ENCODE data around the gene TPO. TPM values are rescaled to one million over a fixed set of nuclear protein-coding genes. Genes with fewer than 3 reads are reported as not detected.

Gene TPO
- total RNA-seq, 1 experiment from 2014 or later: not detected

- Histone ChIP-seq H3K23me2 (ENCODE audit: insufficient read length, low read depth, low read length, poor library complexity, severe bottlenecking) (no peaks in the 10 kb centered on the region), H2BK5ac (ENCODE audit: insufficient read length, low read length) (no peak overlapping the region), H3K9me3 (ENCODE audit: control insufficient read depth, low read depth, low read length) (no peaks in the 10 kb centered on the region), H3K4me1 (ENCODE audit: insufficient read depth, low read length) (no peaks in the 10 kb centered on the region), H4K91ac (ENCODE audit: insufficient read length, low read depth, low read length) (no peak overlapping the region), H2AK5ac (ENCODE audit: insufficient read length, low read length) (no peak overlapping the region), H3K14ac (ENCODE audit: insufficient read depth, low read length) (no peak overlapping the region; the same call in 1 of the 2 replicates), H2BK120ac (ENCODE audit: low read depth, low read length, poor library complexity, severe bottlenecking) (no peak overlapping the region), H4K20me1 (ENCODE audit: control insufficient read depth, insufficient read depth, insufficient read length) (no peaks in the 10 kb centered on the region), H3K79me1 (ENCODE audit: insufficient read depth, low read depth, low read length, poor library complexity, severe bottlenecking) (no peaks in the 10 kb centered on the region), H2BK15ac (ENCODE audit: low read depth, low read length) (no peak overlapping the region), H2BK20ac (ENCODE audit: low read depth, low read length, poor library complexity, severe bottlenecking) (no peak overlapping the region), H3K4me2 (ENCODE audit: insufficient read depth, insufficient read length, low read length) (no peak overlapping the region), H2AFZ (ENCODE audit: low read length) (no peak overlapping the region), H3K27ac (ENCODE audit: insufficient read length, low read depth, low read length) (no peak overlapping the region), H3K4ac (ENCODE audit: low read depth, low read length) (no peak overlapping the region), H3K79me2 (ENCODE audit: insufficient read depth, low read length) (no peaks in the 10 kb centered on the region), H4K8ac (replicated peaks; ENCODE audit: insufficient read length, low read depth, low read length) (no peak overlapping the region), H3T11ph (ENCODE audit: low read length) (no peak overlapping the region), H4K5ac (ENCODE audit: insufficient read length, low read depth, low read length) (no peak overlapping the region), H2BK12ac (ENCODE audit: insufficient read length, low read depth, low read length) (no peak overlapping the region), H3K9ac (ENCODE audit: extremely low read depth, insufficient read length, low read length) (no peak overlapping the region), H3K27me3 (ENCODE audit: insufficient read depth, low read length) (no peaks in the 10 kb centered on the region), H3K18ac (ENCODE audit: insufficient read length, low read depth, low read length) (peak overlapping the region; percentile 65), H3K56ac (ENCODE audit: insufficient read length, low read depth, low read length) (no peak overlapping the region), H3K23ac (ENCODE audit: insufficient read length, low read depth, low read length) (no peak overlapping the region)
- no CpG with 5 or more reads among the region's 6 CpGs for WGBS (ENCODE audit: extremely low coverage, insufficient read length, low lambda C conversion rate)
- no peaks in the 10 kb centered on the region; a peak in 3 of 7 replicates for H3K36me3 Mint-ChIP-seq (ENCODE audit: insufficient read depth in 1 of 3, low read depth in 3 of 3)
- no peak overlapping the region for H3K4me3 Mint-ChIP-seq
- H3K4me1 Mint-ChIP-seq: peaks cover 0 to 3% of the 10 kb centered on the region in 2 experiments; a peak in 1 of 4 replicates
- no peak overlapping the region for H3K27ac Mint-ChIP-seq
- DNase-seq: no peak
- no peak for TF ChIP-seq CTCF (conservative IDR thresholded peaks at IDR 0.05)
- no peaks in the 10 kb centered on the region; a peak in 2 of 5 replicates for H3K9me3 Mint-ChIP-seq
- no peaks in the 10 kb centered on the region for H3K27me3 Mint-ChIP-seq (ENCODE audit: low read depth)
These were observed 75.6 kb downstream of the TPO start for GRCh38 chr2:1488851-1489250.

Data from H9 (cell line).